GM19035 (cell line): ENCODE results near the gene FXN.
"Not testable (repeated sequence)": the region's sequence is repeated elsewhere in the genome, so short reads cannot be mapped to it uniquely, and the experiment has no call there.

Experiments used
- ATAC-seq: cut with Tn5 transposase; IDR thresholded peaks from one replicate; pipeline ENCODE4 v1.9.1; 2021; ENCODE audit not compliant: unreplicated experiment

Gene FXN

DNA sequence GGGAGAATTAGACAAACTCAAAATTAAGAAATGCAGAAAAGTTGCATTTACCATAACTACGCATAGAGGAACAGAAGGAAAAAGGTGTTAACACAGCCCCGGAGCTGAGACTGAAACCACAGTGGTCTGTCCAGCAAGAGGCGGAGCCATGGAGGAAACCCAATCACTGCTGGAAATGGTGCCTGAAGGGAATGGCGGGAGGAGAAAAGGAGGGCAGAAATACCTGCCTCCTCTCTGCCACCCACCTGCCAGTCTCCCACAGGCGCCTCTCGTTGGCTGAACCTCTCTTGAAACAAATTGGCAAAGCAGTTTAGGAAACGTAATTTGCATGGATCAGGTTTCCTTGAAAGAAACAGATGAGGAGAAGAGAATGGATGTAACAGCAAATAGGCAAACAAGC lies 11.9 kb upstream of the FXN start:
- ATAC-seq, result no peak

DNA sequence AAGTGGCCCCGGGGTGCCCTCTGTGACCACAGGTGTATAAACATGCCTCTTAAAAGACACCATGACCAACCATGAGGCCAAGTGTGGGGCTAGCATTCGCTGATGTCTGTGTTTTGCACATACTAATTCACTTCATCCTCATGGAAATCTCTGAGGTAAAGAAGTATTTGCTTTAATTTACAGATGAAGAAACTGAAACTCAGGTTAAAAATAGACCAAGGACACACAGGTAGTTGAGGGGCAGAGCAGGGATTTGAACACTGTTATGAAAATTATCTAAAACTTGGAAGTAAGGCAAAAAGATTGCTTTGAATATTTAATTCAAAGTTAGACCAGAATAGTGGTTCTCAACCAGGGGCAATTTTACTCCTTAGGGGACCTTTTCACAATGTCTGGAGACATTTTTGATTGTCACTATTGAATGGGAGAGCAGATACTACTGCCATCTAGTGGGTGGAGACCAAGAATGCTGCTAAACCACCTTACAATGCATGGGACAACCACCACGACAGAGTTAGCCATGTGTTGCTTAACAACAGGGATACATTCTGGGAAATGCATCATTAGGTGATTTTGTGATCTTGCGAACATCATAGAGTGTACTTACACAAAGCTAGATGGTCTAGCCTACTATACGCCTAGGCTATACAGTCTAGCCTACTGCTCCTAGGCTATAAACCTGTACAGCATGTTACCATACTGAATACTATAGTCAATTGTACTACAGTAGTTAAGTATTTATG lies 8.0 kb upstream of the FXN start:
- ATAC-seq, result no peak

DNA sequence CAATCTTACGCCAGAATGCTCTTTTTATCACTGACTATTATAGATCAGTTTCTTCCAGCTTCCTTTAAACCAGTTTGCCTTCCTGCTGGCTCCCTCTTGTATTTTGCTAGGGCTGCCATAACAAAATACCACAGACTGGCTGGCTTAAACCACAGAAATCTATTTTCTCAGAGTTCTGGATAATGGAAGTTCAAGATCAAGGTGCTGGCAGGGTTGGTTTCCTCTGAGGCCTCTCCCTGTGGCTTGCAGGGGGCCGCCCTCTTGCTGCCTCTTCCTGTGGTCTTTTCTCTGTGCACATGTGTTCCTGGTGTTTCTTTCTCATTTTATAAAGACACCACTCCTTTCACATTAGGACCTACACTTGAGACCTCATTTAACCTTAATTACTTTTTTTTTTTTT lies 6.8 kb upstream of the FXN start:
- no peak for ATAC-seq

DNA sequence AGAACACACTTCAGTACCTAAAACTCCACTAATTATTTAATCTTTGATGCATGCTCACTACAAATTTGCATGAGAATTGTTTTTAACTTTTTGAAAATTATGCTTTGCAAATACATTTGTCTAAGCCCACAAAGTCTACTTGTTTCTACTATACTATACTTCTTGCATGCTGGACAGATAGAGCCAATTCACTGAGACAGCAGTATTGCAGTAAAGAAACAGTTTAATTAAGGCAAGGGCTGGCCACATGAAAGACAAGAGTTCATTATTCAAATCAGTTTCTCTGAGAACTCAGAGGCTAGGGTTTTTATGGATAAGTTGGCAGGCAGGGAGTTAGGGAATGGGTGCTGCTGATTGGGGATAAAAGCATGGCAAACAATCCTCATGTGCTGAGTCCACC lies 6.0 kb upstream of the FXN start:
- no peak for ATAC-seq

DNA sequence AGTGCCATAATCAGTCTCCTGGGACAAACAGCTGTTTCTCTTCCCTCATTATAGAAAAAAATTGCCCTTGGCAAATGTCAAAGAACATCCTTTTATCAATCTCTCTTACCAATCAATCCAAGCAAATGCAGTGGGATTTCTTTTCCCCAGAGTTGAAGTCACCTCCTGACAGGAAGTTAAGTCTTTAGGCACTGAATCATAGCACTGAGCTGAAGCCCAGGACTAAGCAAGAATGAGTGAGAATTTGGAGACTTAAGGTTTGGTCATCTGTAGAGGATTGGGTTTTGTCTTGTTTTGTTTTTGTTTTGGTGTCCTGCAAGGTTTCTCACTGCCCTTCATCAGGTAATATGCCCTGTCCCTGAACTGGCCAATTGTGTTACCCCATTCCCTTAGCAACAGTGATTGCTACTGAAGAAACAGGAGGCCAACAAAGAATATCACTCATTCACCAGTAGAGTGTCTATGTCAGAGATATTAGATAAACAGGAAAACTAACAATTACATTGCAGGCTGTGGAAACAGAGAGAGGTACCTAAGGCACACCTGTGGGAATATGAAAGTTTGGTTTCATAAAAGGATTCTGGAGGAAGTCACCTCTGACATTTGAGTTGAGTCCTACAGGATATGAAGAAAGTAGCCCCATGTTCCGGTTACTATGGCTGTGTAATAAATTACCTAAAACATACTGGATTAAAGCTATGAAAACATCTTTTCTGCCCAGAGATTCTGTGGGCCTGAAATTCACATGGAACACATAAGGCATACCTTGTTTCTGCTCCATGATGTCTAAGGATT lies 4.5 kb upstream of the FXN start:
- no peak for ATAC-seq

DNA sequence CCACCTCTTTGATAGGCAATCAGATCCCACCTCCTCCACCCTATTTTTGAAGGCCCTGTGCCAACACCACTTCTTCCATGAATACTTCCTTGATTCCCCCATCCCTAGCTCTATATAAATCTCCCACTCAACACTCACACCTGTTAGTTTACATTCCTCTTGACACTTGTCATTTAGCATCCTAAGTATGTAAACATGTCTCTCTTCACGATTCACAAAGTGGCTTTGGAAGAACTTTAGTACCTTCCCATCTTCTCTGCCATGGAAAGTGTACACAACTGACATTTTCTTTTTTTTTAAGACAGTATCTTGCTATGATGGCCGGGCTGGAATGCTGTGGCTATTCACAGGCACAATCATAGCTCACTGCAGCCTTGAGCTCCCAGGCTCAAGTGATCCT lies 1.5 kb upstream of the FXN start:
- ATAC-seq, result no peak

DNA sequence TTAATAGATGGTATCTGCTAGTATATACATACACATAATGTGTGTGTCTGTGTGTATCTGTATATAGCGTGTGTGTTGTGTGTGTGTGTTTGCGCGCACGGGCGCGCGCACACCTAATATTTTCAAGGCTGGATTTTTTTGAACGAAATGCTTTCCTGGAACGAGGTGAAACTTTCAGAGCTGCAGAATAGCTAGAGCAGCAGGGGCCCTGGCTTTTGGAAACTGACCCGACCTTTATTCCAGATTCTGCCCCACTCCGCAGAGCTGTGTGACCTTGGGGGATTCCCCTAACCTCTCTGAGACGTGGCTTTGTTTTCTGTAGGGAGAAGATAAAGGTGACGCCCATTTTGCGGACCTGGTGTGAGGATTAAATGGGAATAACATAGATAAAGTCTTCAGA lies 757 bp downstream of the FXN start:
- peak; percentile 24 for ATAC-seq

DNA sequence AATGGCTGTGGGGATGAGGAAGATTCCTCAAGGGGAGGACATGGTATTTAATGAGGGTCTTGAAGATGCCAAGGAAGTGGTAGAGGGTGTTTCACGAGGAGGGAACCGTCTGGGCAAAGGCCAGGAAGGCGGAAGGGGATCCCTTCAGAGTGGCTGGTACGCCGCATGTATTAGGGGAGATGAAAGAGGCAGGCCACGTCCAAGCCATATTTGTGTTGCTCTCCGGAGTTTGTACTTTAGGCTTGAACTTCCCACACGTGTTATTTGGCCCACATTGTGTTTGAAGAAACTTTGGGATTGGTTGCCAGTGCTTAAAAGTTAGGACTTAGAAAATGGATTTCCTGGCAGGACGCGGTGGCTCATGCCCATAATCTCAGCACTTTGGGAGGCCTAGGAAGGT lies 1.2 kb downstream of the FXN start:
- ATAC-seq, result no peak

DNA sequence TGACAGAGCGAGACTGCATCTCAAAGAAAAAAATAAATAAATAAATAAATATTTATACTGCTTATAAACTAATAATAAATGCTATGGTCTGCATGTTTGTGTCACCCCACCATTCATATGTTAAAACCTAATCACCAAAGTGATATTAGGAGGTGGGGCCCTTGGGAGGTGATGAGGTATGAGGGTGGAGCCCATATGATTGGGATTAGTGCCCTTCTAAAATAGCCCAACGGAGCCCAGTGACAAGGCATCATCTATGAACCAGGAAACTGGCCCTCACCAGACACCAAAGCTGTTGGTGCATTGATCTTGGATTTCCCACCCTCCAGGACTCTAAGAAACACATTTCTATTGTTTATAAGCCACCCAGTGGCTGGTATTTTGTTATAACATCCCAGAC lies 5.1 kb downstream of the FXN start:
- ATAC-seq, result no peak

DNA sequence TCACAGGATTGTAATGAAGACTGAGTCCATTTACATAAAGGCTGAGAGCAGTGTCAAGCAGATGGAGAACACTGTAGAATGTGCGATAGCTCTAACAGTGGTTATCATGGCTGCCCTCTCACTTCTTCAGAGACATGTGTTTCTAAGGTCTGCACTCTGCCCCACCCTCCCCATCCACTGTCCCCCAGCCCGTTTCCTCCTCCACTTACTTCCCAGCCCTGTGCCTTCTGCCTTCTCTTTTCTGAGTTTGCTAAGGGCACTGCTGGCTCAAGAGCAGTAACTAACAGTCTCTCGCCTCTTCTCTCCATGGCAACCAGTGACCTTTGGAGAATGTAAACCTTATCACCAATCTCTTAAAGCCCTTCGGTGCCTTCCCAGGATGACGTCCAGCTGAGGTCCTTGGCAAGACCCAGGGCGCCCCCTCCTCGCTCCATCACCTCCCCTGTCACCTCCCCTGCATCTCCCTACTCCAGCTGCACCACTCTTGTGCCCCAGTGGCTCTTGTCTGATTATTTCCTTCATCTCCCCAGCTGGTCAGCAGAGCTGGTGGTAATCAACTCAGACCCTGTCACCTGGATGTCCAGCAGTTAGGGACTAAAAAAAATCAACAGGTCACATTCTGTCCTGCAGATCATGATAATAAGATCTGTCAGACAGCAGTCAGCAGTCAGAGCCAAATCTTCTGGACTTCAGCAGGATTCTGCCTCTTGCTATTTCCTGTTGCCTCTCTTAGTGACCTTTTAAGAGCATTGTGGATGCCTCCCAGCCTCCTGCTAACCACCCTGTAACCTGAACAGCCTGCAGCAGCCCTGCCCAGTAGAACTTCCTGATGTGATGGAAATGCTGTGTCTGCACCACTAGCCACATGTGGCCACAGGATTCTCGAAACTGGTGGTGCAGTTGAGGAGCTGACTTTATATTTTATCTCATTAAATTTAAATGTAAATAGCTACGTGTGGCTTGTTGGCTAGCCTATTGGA lies 9.0 kb downstream of the FXN start:
- no peak for ATAC-seq

DNA sequence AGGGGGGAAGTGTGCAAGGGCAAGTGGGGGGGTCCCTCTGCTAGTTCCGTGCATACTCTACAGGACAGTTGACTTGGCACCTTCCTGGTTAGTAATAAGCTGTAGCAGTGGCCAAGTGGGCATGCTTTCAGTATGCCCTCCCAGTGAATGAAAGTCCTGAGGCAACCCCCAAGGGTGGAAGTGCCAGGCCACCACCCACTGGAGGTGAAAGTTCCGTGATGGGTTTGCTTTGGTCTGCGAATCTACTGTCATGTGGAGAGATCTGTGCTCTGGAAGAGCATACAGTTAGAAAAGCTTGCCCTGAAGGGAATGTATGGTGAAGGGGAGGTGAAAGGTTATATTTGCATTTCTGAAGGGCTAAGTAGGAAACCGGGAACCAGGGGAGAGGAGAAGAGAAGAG lies 10.3 kb downstream of the FXN start:
- ATAC-seq, result no peak

DNA sequence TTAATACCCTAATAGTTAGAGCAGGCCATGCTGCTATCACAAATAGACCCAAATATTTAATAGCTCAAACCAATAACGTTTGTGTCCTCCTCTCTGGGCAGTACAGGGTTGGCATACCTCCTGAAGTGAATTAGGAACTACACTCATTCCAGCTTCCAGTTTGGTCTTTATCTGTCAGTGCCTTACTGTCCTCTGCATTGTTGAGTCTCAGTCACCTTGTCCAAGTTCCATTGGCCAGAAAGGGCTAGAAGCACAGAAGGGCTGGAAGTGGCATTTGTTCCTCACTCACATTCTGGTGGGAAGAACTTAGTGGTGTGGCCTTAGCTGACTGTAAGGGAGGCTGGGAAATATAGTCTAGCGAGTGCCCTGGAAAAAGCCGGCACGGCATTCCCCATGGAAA lies 11.2 kb downstream of the FXN start:
- ATAC-seq, result no peak

DNA sequence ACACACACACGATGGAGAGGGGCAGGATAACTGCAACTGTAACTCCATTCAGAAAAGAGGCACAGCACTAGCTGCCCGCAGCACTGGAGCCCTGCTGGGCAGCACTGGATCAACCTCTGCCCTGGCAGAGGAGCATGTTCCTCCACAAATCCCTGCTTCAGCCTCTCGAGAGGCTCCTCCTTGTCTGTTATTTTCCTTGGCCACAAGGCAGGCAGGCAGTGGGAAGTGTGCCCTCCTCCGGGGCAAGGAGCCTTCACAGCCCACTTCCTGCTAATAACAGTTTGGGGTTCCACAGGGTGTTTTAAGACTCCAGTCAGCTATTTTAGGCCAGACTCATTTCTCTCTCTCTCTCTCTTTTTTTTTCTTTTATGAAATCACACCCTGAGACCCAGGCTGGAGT lies 11.8 kb downstream of the FXN start:
- no peak for ATAC-seq

DNA sequence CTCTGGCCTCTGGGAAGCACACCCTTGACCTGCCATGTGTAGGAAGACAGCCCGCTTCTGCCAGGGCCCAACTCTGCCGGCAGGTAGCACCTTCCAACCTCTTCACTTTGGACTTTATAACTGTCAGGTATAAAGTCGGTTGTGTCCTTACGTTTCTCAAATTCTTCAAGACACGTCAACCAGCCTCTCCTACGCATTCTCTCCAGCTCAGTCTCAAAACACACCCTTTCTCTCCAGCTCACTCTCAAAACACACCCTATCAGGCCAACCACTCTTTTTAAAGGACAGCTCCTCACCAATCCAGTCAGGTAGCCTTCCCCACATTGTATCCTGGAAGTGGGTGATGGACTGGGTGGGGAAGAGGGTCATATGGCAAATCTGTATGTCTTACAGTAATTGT lies 13.5 kb downstream of the FXN start:
- ATAC-seq, result no peak

DNA sequence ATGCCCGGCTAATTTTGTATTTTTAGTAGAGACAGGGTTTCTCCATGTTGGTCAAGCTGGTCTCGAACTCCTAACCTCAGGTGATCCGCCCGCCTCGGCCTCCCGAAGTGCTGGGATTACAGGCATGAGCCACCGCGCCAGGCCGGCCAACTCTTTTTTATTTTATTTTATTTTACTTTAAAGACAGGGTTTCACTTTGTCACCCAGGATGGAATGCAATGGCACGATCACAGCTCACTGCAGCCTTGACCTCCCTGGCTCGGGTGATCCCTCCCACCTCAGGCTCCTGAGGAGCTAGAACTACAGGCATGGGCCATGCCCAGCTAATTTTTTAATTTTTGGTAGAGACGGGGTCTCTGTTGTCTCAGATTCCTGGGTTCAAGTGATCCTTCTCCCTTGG lies 15.4 kb downstream of the FXN start:
- ATAC-seq, result not testable (repeated sequence)

DNA sequence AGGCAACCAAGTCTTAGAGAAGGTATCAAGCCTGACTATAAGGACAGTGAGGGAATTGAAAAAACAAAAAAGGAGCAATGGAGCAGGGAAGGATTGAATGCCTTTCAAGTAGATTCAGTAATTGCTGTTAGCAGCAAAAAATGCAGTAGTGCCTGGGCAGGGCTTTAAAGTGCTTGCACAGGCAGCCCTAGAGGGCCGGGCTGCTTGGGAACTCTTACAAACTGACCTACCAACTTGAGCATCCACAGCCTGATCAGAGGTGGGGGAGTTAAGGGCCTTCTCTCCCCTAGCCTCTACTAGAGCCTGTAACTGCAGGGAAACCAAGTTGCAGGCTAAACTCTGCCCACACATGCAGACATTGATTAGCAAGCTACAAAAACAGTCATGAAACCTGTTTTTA lies 19.4 kb downstream of the FXN start:
- no peak for ATAC-seq

DNA sequence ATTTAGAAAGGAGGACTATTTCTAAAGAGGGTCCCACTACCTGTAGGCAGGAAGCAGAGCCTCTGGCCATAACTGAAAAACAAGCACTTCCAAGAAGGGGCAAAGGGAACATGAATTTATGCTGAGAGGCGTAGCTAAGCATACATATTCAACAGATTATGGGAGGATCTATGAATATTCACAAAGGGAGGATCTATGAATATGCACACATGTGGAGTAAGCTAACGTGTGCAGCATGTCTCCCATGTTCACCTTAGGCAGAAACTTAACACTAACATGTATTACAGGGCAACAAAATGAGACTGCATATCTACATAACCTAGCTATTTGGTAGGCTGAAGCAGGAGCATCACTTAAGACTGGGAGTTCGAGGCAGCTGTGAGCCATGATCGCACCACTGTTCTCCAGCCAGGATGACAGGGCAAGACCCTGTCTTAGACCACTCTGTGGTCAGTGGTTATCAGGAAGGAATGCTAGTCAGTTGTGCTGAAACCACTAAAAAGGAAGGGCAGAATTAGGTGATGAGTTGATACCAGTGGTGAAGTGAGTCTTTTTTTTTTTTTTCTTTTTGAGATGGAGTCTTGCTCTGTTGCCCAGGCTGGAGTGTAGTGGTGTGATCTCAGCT lies 20.8 kb downstream of the FXN start:
- no peak for ATAC-seq

DNA sequence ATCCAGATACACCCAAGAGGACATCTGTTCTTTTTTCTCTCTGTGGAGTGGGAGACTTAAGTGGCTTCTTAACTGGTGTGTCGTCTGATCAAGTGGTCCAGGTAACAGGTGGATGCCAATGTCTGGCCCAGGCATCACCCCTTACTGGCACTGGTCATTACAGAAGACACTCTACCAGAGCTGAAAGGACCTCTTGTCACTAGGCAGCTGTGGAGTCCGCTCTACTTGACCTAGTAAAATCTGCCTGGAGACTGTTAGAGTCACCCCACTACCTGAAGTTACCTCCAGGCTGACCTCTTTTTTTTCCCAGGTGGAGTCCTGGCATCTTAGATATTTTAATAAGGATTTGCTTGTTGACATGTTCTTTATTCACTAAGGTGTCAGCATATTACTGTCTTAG lies 22.5 kb downstream of the FXN start:
- no peak for ATAC-seq

DNA sequence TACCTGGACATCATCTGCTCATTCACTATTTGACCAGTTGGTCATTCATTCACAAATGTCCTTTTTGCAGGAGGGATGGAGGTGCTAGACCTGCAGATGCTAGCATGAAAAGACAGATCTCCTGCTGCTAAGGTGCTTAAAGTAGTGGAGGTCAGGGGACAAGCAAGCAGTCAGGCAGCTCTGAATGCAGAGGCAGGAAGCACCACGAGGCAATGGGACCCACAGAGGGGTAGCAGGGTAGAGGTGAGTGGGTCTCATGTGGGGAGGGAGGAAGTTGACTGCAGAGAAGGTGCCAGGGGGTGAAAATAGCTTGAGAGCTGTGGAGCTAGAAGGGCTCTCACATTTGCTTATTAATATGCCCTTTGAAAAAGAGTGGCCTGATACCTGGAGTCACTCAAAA lies 25.2 kb downstream of the FXN start:
- ATAC-seq, result no peak

DNA sequence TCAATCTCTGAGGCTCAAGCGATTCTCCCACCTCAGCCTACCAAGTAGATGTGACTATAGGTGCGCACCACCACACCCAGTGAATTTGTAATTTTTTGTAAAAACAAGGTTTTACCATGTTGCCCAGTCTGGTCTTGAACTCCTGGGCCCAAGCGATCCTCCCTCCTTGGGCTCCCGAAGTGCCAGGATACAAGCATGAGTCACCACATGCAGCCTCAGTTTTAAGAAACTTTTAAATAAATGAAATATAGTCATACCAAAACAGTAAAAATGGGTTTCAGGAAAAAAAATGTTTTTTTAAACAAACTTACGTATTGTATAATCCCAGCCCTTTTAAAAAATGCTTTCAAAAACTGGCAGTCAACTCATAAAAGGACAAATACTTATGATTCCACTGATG lies 26.6 kb downstream of the FXN start:
- no peak for ATAC-seq

DNA sequence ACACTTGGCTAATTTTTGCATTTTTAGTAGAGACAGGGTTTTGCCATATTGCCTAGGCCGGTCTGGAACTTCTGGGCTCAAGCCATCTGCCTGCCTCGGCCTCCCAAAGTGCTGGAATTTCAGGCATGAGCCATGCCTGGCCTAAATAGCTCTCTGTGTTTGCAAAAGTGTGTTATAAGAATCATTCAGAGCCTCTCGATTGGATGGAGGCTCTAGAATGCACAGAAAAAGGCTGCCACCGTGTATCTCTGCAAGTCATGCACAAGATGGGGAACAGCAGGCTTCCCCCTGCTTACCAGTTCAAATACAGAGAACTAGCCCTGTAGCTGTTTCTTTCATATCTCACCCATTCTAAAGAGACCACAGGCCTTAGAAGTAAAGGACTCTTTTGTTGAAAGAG lies 28.3 kb downstream of the FXN start:
- no peak for ATAC-seq
